Testis (tissue), 2 donors: ENCODE data around the gene BPIFA1.

ENCODE experiments used
- POLR2A ChIP-seq: fragments of 450-650 bp; IDR thresholded peaks from one replicate; pipeline ENCODE4 v1.6.1; 2017; ENCODE audit warnings: antibody characterized with exemption, mild to moderate bottlenecking, moderate library complexity
- TF ChIP-seq, protein P1 (sequence below), 3 experiments: fragments of 450-650 bp in 2 of 3; fragments of 200-600 bp in 1 of 3; sonication (generic) in 1 of 3; IDR thresholded peaks; one replicate each; pipeline ENCODE4 v1.5.1; 2016 to 2019; ENCODE audit warnings: antibody characterized with exemption in 3 of 3, mild to moderate bottlenecking in 2 of 3, moderate library complexity in 1 of 3

DNA sequence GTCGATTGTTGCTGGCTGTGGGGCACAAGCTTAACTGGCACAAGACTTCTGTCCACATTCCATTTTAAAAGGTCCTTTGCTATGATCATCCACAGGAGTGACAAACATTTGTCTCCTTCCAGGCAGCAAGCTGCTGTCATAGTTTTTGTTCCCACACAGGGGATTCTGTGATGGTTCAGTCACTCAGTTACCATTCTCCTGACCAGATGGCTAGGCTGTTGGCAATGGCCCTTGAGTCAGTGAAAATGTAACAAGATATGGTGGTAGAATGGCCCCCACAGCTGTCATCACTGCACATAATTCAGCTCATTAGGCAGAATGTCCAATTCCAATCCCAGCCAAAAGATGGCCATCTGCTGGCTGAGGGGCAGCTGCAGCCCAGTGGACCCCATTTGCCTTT lies 13.7 kb downstream of the BPIFA1 start:
- TF ChIP-seq, protein P1, sequence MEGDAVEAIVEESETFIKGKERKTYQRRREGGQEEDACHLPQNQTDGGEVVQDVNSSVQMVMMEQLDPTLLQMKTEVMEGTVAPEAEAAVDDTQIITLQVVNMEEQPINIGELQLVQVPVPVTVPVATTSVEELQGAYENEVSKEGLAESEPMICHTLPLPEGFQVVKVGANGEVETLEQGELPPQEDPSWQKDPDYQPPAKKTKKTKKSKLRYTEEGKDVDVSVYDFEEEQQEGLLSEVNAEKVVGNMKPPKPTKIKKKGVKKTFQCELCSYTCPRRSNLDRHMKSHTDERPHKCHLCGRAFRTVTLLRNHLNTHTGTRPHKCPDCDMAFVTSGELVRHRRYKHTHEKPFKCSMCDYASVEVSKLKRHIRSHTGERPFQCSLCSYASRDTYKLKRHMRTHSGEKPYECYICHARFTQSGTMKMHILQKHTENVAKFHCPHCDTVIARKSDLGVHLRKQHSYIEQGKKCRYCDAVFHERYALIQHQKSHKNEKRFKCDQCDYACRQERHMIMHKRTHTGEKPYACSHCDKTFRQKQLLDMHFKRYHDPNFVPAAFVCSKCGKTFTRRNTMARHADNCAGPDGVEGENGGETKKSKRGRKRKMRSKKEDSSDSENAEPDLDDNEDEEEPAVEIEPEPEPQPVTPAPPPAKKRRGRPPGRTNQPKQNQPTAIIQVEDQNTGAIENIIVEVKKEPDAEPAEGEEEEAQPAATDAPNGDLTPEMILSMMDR (IDR thresholded peaks at IDR 0.05), result no peak
- TF ChIP-seq POLR2A, result no peak
